Astrocyte (in vitro differentiated cells and primary cell): ENCODE results near the gene ABLIM2.

Experiments used
- CTCF ChIP-seq: IDR thresholded peaks from 2 replicates; pipeline ENCODE4 v1.5.1; 2011; ENCODE audit warnings: low read depth, mild to moderate bottlenecking, inconsistent platforms, low read length, moderate library complexity; ENCODE audit not compliant: insufficient read depth
- EZH2 ChIP-seq: IDR thresholded peaks from 2 replicates; pipeline ENCODE4 v1.6.1; 2012; ENCODE audit warnings: mild to moderate bottlenecking, low read length, inconsistent platforms; ENCODE audit not compliant: insufficient read depth

- TF ChIP-seq EZH2, result no peak
- TF ChIP-seq CTCF, result no peak
Measured at GRCh38 chr4:8141935-8142334, 16.7 kb downstream of the ABLIM2 start.
